ENCODE results near the gene RIOX2. TPM values are rescaled to one million over a fixed set of nuclear protein-coding genes. Genes with fewer than 3 reads are reported as not detected.
"Not testable (repeated sequence)": the region's sequence is repeated elsewhere in the genome, so short reads cannot be mapped to it uniquely, and the experiment has no call there.

RIOX2 gene
- total RNA-seq, 2 donors from 2014 or later: 12.5 to 13.6 TPM

- Histone ChIP-seq H3K4me1 (ENCODE audit: control insufficient read depth, insufficient read depth, low read length) (peaks cover 4% of the 10 kb centered on the region), H3K27ac (ENCODE audit: low read depth, low read length) (no peak overlapping the region), H3K9ac (ENCODE audit: extremely low read depth, low read length, poor library complexity, severe bottlenecking) (no peak overlapping the region), H3K27me3 (ENCODE audit: control insufficient read depth, insufficient read depth, low read length, poor library complexity, severe bottlenecking) (no peaks in the 10 kb centered on the region), H3K4me3 (ENCODE audit: low read length) (peak overlapping the region; percentile 30), H3K36me3 (ENCODE audit: control insufficient read depth, insufficient read depth, low read length) (no peaks in the 10 kb centered on the region), H3K9me3 (ENCODE audit: control insufficient read depth, low read length) (no peaks in the 10 kb centered on the region)
- H3K4me1 Mint-ChIP-seq: peaks cover 16% of the 10 kb centered on the region
- no peak for TF ChIP-seq CTCF (conservative IDR thresholded peaks at IDR 0.05)
- peak; percentile 57 for DNase-seq
- H3K4me3 Mint-ChIP-seq: peak overlapping the region; percentile 58
- H3K9me3 Mint-ChIP-seq: peaks cover 5% of the 10 kb centered on the region
- H3K27me3 Mint-ChIP-seq (ENCODE audit: insufficient read depth): no peaks in the 10 kb centered on the region
- peaks cover 12% of the 10 kb centered on the region for H3K36me3 Mint-ChIP-seq (ENCODE audit: low read depth)
- H3K27ac Mint-ChIP-seq: peak overlapping the region; percentile 96
- WGBS, 2 experiments (ENCODE audit: insufficient coverage in 1 of 2, insufficient read length in 1 of 2): 61 to 67% methylated on average over 2 to 3 of the region's 3 CpGs
Observed at GRCh38 chr3:97910931-97911351, 61.3 kb downstream of the RIOX2 start.

- not testable (repeated sequence) for H3K27me3 ChIP-seq (ENCODE audit: control insufficient read depth, insufficient read depth, low read length, poor library complexity, severe bottlenecking); H3K4me3 ChIP-seq (ENCODE audit: low read length); H3K4me1 ChIP-seq (ENCODE audit: control insufficient read depth, insufficient read depth, low read length); H3K27ac ChIP-seq (ENCODE audit: low read depth, low read length); H3K9me3 Mint-ChIP-seq; H3K9ac ChIP-seq (ENCODE audit: extremely low read depth, low read length, poor library complexity, severe bottlenecking); H3K36me3 ChIP-seq (ENCODE audit: control insufficient read depth, insufficient read depth, low read length); H3K36me3 Mint-ChIP-seq (ENCODE audit: low read depth); H3K27me3 Mint-ChIP-seq (ENCODE audit: insufficient read depth); DNase-seq; H3K9me3 ChIP-seq (ENCODE audit: control insufficient read depth, low read length)
- Mint-ChIP-seq H3K27ac (peak overlapping the region; percentile 96), H3K4me1 (peaks cover 16% of the 10 kb centered on the region), H3K4me3 (peak overlapping the region; percentile 58)
- WGBS, 2 experiments (ENCODE audit: insufficient coverage in 1 of 2, insufficient read length in 1 of 2): 70 to 92% methylated on average over 6 to 22 of the region's 24 CpGs
Observed at GRCh38 chr3:97910236-97910831, 61.9 kb downstream of the RIOX2 start.

DNA sequence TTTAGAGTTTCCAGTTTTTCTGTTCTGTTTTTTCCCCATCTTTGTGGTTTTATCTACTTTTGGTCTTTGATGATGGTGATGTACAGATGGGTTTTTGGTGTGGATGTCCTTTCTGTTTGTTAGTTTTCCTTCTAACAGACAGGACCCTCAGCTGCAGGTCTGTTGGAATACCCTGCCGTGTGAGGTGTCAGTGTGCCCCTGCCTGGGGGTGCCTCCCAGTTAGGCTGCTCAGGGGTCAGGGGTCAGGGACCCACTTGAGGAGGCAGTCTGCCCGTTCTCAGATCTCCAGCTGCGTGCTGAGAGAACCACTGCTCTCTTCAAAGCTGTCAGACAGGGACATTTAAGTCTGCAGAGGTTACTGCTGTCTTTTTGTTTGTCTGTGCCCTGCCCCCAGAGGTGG, 62.4 kb downstream of the RIOX2 start:
- not testable (repeated sequence) for H3K27ac Mint-ChIP-seq

DNA sequence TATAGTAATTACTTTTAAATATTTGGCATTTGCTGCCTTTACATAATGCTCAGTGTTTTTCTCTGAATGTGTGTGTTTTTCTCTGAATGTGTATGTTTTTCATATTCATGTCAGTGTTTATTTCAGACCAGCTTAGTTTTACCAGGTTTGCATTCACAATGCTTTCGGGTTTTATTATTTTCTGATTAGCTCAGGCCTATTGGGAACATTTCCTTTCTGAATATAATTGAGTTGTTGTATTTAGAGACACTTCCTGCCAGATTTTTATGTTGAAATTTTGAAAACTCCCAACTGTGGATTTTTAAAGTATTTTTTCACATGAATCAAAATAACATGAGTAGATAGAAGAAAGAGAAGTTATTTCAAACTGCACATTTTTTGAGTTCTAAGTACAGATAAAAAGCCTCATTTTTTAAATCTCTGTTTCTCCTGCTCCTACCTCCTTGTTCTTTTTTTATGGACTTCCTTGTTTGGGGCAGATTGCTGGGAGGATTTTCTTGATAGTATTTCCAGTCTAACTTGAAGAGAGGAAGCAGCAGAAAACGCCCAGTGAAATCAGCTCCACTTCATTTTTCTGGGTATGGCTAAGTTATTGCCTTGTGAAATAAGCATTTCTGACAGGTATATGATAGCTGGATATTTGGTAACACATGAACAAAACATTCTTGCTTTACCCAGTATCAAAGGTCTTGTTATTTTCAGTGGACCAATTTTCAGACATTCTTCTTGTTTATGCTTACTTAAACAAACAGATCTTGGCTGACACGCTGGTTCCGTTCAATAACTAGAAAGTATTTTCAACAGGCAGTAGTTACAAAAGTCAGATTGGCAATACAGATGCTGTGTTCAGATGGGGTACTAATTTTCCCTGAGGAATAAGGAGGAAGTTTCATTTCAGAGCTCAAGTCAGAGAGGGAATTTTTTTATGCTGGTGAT, 70.7 kb downstream of the RIOX2 start:
- no peaks in the 10 kb centered on the region for H3K27me3 ChIP-seq (ENCODE audit: control insufficient read depth, insufficient read depth, low read length, poor library complexity, severe bottlenecking)
- Mint-ChIP-seq H3K9me3 (no peaks in the 10 kb centered on the region), H3K36me3 (ENCODE audit: low read depth) (peaks cover 6% of the 10 kb centered on the region), H3K4me1 (peaks cover 5% of the 10 kb centered on the region), H3K27me3 (ENCODE audit: insufficient read depth) (no peaks in the 10 kb centered on the region), H3K4me3 (no peak overlapping the region), H3K27ac (peak overlapping the region; percentile 15)
- 89% methylated on average over 3 to 4 of the region's 4 CpGs for WGBS, 2 experiments (ENCODE audit: insufficient coverage in 1 of 2, insufficient read length in 1 of 2)
- H3K9ac ChIP-seq (ENCODE audit: extremely low read depth, low read length, poor library complexity, severe bottlenecking): no peak overlapping the region
- H3K4me1 ChIP-seq (ENCODE audit: control insufficient read depth, insufficient read depth, low read length): no peaks in the 10 kb centered on the region
- no peaks in the 10 kb centered on the region for H3K36me3 ChIP-seq (ENCODE audit: control insufficient read depth, insufficient read depth, low read length)
- H3K27ac ChIP-seq (ENCODE audit: low read depth, low read length): no peak overlapping the region
- no peak overlapping the region for H3K4me3 ChIP-seq (ENCODE audit: low read length)
- TF ChIP-seq CTCF (conservative IDR thresholded peaks at IDR 0.05): no peak
- H3K9me3 ChIP-seq (ENCODE audit: control insufficient read depth, low read length): no peaks in the 10 kb centered on the region
- no peak for DNase-seq

More for the DNA sequence above, 62.4 kb downstream of the RIOX2 start:
- not testable (repeated sequence) for H3K27me3 ChIP-seq (ENCODE audit: control insufficient read depth, insufficient read depth, low read length, poor library complexity, severe bottlenecking); H3K4me1 ChIP-seq (ENCODE audit: control insufficient read depth, insufficient read depth, low read length); H3K27me3 Mint-ChIP-seq (ENCODE audit: insufficient read depth); H3K4me3 ChIP-seq (ENCODE audit: low read length); H3K9me3 Mint-ChIP-seq; H3K9ac ChIP-seq (ENCODE audit: extremely low read depth, low read length, poor library complexity, severe bottlenecking); H3K36me3 Mint-ChIP-seq (ENCODE audit: low read depth); DNase-seq; H3K9me3 ChIP-seq (ENCODE audit: control insufficient read depth, low read length); H3K27ac ChIP-seq (ENCODE audit: low read depth, low read length); H3K36me3 ChIP-seq (ENCODE audit: control insufficient read depth, insufficient read depth, low read length)
- peak overlapping the region; percentile 58 for H3K4me3 Mint-ChIP-seq
- peaks cover 16% of the 10 kb centered on the region for H3K4me1 Mint-ChIP-seq
- no CpG with 5 or more reads among the region's 3 CpGs for WGBS, 2 experiments (ENCODE audit: insufficient coverage in 1 of 2, insufficient read length in 1 of 2)

All from endodermal cell (in vitro differentiated cells).